ENCODE data around the gene OPCML. TPM values are rescaled to one million over a fixed set of nuclear protein-coding genes. Genes with fewer than 3 reads are reported as not detected.

OPCML gene
- total RNA-seq, 1 experiment from 2014 or later = 0.58 TPM

- Histone ChIP-seq H3K4me3 (no peak overlapping the region), H3K4me1 (replicated peaks) (peaks cover 19% of the 10 kb centered on the region), H3K27me3 (replicated peaks) (no peaks in the 10 kb centered on the region), H3K36me3 (no peaks in the 10 kb centered on the region), H3K9me3 (replicated peaks) (no peaks in the 10 kb centered on the region), H3K27ac (peak overlapping the region; percentile 61)
- peak; percentile 52 to 61 for DNase-seq (ENCODE audit: low read depth in 1 of 2, low spot score in 2 of 2)
These were observed 544.4 kb downstream of the OPCML start for GRCh38 chr11:132987936-132988335.

GRCh38 chr11:132983641-132983978, 548.7 kb downstream of the OPCML start:
- no peaks in the 10 kb centered on the region for H3K9me3 ChIP-seq (replicated peaks)
- H3K36me3 ChIP-seq = no peaks in the 10 kb centered on the region
- H3K27me3 ChIP-seq (replicated peaks) = no peaks in the 10 kb centered on the region
- no peak overlapping the region for H3K4me3 ChIP-seq
- H3K4me1 ChIP-seq (replicated peaks) = peaks cover 15% of the 10 kb centered on the region
- DNase-seq (ENCODE audit: low read depth in 1 of 2, low spot score in 2 of 2) = no peak
- no peak overlapping the region for H3K27ac ChIP-seq

DNA sequence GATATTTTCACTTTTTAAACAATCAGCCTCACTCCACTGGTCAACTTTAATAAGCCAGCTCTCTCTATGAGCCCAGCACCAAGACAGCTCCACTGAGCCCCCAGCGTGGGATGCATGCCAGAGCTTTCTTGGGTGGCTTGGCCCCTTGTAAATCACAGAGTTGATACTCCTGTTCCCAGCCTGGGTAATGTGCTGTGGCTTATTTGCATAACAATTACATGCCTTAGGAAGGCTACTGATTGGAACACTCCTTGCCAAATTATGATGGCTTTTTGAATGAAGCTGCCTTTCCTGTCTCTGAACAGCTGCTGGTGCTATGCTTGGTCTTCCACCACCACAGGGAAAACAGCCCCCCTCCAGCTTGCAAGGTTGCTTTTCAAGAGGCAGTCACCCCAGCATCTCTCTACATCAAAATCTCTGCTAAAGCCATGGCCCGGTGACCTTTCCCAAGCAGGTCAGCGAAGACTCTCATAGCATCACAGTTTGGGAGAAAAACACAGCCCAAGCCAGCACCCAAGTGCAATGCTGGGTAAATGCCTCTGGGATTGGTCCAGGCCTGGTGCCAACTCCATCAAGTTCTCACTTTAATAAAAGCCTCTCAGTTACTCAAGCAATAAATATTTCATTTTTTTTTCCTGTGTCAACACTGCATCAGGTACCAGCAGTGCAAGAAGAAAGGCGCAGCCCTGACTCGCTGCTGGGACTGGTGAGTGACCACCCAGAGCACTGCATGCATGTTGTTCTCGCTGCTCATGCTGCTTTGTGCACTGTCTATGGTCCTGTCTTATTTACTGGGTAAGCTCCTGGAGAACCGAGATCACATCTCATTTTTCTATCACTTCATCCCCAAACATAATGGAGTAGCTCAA, 549.3 kb downstream of the OPCML start:
- H3K27me3 ChIP-seq (replicated peaks) = no peaks in the 10 kb centered on the region
- no peak for DNase-seq (ENCODE audit: low read depth in 1 of 2, low spot score in 2 of 2)
- H3K27ac ChIP-seq = no peak overlapping the region
- no peaks in the 10 kb centered on the region for H3K36me3 ChIP-seq
- H3K4me3 ChIP-seq = no peak overlapping the region
- peaks cover 9% of the 10 kb centered on the region for H3K4me1 ChIP-seq (replicated peaks)
- H3K9me3 ChIP-seq (replicated peaks) = no peaks in the 10 kb centered on the region

- H3K4me3 ChIP-seq = no peak overlapping the region
- no peaks in the 10 kb centered on the region for H3K36me3 ChIP-seq
- no peaks in the 10 kb centered on the region for H3K9me3 ChIP-seq (replicated peaks)
- H3K4me1 ChIP-seq (replicated peaks) = no peaks in the 10 kb centered on the region
- H3K27ac ChIP-seq = no peak overlapping the region
- DNase-seq (ENCODE audit: low read depth in 1 of 2, low spot score in 2 of 2) = no peak
- H3K27me3 ChIP-seq (replicated peaks) = no peaks in the 10 kb centered on the region
These were observed 551.0 kb downstream of the OPCML start for GRCh38 chr11:132981131-132981956.

GRCh38 chr11:132980670-132981069, 551.6 kb downstream of the OPCML start:
- Histone ChIP-seq H3K4me3 (no peak overlapping the region), H3K4me1 (replicated peaks) (no peaks in the 10 kb centered on the region), H3K27me3 (replicated peaks) (no peaks in the 10 kb centered on the region), H3K9me3 (replicated peaks) (no peaks in the 10 kb centered on the region), H3K36me3 (no peaks in the 10 kb centered on the region), H3K27ac (no peak overlapping the region)
- no peak for DNase-seq (ENCODE audit: low read depth in 1 of 2, low spot score in 2 of 2)

DNA sequence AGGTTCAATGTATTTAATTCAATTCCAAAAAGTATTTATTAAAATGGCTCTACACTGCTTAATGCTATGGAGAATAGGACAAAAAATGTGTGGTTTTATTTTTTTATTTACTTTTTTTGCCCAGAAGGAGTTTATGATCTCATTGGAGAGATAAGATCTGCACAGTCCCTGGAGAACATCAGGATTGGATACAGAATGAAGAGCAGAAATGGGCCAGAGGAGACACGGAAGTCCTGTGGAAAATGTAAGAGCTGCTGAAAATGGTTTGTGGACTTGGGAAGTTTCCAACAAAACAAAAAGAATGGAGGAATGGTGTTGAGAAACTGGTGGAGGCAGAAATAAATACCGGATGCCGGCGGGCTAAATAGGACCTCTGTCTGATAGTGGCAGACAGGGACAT, 554.6 kb downstream of the OPCML start:
- H3K4me3 ChIP-seq = no peak overlapping the region
- DNase-seq (ENCODE audit: low read depth in 1 of 2, low spot score in 2 of 2) = no peak
- no peaks in the 10 kb centered on the region for H3K27me3 ChIP-seq (replicated peaks)
- H3K36me3 ChIP-seq = no peaks in the 10 kb centered on the region
- no peaks in the 10 kb centered on the region for H3K4me1 ChIP-seq (replicated peaks)
- no peak overlapping the region for H3K27ac ChIP-seq
- no peaks in the 10 kb centered on the region for H3K9me3 ChIP-seq (replicated peaks)

DNA sequence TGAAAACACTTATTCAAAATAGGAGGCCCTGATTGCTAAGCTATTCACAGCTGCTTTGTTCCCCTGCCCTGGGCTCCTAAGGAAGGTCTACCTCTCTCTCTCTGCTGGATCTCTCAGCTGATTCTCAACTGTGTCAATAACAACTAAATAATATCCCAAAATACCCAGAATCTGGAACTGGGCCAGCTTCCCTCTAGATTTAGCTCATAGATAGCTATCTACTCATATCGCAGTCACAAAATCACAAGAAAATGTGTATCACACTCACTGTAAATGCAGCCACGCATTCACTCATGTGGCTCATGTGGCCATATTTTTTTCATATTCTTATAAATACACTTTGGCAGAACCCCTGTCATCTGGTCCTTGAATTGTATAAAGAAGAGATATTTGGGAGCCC, 555.1 kb downstream of the OPCML start:
- Histone ChIP-seq H3K9me3 (replicated peaks) (no peaks in the 10 kb centered on the region), H3K4me1 (replicated peaks) (no peaks in the 10 kb centered on the region)

DNA sequence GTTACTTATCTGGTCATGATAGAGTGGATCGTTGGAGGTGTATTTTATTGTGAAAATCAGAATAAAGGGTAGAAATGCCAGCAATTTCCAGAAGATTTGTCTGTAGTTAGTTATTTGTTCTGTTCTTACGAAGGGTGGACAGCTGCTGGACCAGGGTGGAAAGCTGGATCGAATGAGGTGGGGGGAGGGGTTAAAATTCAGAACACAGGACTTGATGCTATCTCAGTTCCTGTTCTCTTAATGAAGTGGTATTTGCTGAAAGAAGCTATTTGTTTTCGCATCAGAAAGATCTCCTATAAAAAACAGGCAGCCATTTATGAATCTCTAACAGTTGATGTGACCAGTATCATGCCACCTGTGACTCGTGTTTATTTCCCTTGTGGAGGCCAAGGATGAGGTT, 556.2 kb downstream of the OPCML start:
- Histone ChIP-seq H3K27ac (no peak overlapping the region), H3K27me3 (replicated peaks) (no peaks in the 10 kb centered on the region), H3K9me3 (replicated peaks) (no peaks in the 10 kb centered on the region), H3K4me1 (replicated peaks) (no peaks in the 10 kb centered on the region), H3K4me3 (no peak overlapping the region), H3K36me3 (no peaks in the 10 kb centered on the region)
- DNase-seq (ENCODE audit: low read depth in 1 of 2, low spot score in 2 of 2) = no peak

More for the DNA sequence above, 555.1 kb downstream of the OPCML start:
- Histone ChIP-seq H3K4me3 (no peak overlapping the region), H3K27ac (no peak overlapping the region), H3K36me3 (no peaks in the 10 kb centered on the region), H3K27me3 (replicated peaks) (no peaks in the 10 kb centered on the region)
- DNase-seq (ENCODE audit: low read depth in 1 of 2, low spot score in 2 of 2) = no peak

DNA sequence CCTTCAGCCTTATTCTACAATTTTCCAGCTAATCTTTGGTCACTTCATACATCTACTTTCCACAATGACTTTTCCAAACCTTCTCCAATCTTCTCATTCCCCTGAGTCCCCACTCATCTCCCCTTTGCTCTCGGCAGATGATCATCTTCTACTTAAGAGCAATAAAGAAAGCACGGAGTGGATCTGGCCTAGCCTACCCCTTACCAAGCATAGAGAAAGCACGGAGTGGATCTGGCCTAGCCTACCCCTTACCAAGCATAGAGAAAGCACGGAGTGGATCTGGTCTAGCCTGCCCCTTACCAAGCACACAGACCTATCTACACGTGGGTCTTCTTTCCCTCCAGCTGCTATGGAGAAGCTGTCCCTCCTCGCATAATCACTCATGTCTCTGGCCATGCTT, 558.6 kb downstream of the OPCML start:
- Histone ChIP-seq H3K27me3 (replicated peaks) (no peaks in the 10 kb centered on the region), H3K9me3 (replicated peaks) (no peaks in the 10 kb centered on the region), H3K27ac (no peak overlapping the region), H3K4me3 (no peak overlapping the region), H3K36me3 (no peaks in the 10 kb centered on the region), H3K4me1 (replicated peaks) (no peaks in the 10 kb centered on the region)
- DNase-seq (ENCODE audit: low read depth in 1 of 2, low spot score in 2 of 2) = no peak

GRCh38 chr11:132972565-132972964, 559.7 kb downstream of the OPCML start:
- no peak for DNase-seq (ENCODE audit: low read depth in 1 of 2, low spot score in 2 of 2)
- Histone ChIP-seq H3K9me3 (replicated peaks) (no peaks in the 10 kb centered on the region), H3K27me3 (replicated peaks) (no peaks in the 10 kb centered on the region), H3K36me3 (no peaks in the 10 kb centered on the region), H3K27ac (no peak overlapping the region), H3K4me3 (no peak overlapping the region), H3K4me1 (replicated peaks) (no peaks in the 10 kb centered on the region)

DNA sequence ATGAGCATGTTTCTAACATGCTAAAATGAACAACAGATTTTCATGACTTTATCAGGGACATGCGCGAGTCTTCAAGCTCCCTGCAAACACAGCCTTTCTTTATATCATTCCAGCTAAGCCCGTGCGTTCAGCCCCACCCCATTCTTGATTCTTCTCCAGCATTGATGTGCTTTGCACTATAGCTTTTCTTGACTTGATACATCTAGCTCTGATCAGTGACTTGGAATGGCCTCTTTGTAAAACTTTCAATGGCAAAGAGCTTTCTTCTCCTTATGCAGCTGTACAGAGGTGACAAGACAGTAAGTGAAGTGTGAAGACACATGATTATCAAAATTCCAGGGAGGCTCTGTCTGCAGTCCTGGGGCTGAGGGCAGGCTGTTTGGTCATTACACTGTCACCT, 561.0 kb downstream of the OPCML start:
- no peaks in the 10 kb centered on the region for H3K36me3 ChIP-seq
- H3K27ac ChIP-seq = no peak overlapping the region
- H3K4me3 ChIP-seq = no peak overlapping the region
- no peaks in the 10 kb centered on the region for H3K27me3 ChIP-seq (replicated peaks)
- H3K4me1 ChIP-seq (replicated peaks) = no peaks in the 10 kb centered on the region
- H3K9me3 ChIP-seq (replicated peaks) = no peaks in the 10 kb centered on the region
- no peak for DNase-seq (ENCODE audit: low read depth in 1 of 2, low spot score in 2 of 2)

DNA sequence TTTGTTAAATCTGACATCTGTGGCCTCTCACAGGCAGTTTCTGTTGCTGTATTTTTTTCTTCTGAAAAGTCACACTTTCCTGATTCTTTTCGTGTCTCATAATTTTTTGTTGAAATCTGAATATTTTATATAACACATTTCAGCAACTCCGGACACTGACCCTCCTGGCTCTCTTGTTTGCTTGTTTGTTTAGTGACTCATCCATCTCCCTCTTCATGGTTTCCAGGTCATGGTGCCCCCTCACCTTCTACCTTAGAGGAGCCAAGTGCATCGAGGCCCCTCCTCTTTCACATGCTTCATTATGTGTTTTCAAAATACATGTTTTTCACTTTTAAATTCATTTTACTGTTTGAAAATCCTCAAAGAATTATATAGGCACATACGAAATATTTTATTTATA, 562.4 kb downstream of the OPCML start:
- no peaks in the 10 kb centered on the region for H3K27me3 ChIP-seq (replicated peaks)
- no peak overlapping the region for H3K4me3 ChIP-seq
- H3K36me3 ChIP-seq = no peaks in the 10 kb centered on the region
- DNase-seq (ENCODE audit: low read depth in 1 of 2, low spot score in 2 of 2) = no peak
- H3K9me3 ChIP-seq (replicated peaks) = no peaks in the 10 kb centered on the region
- no peak overlapping the region for H3K27ac ChIP-seq
- H3K4me1 ChIP-seq (replicated peaks) = no peaks in the 10 kb centered on the region

- DNase-seq (ENCODE audit: low read depth in 1 of 2, low spot score in 2 of 2) = peak; percentile 65 to 68
- Histone ChIP-seq H3K27me3 (replicated peaks) (no peaks in the 10 kb centered on the region), H3K9me3 (replicated peaks) (no peaks in the 10 kb centered on the region), H3K36me3 (no peaks in the 10 kb centered on the region), H3K4me3 (no peak overlapping the region), H3K27ac (peak overlapping the region; percentile 19; the same call in 1 of the 2 replicates), H3K4me1 (replicated peaks) (peaks cover 12% of the 10 kb centered on the region)
These were observed 570.3 kb downstream of the OPCML start for GRCh38 chr11:132962041-132962440.

GRCh38 chr11:132961453-132961852, 570.8 kb downstream of the OPCML start:
- Histone ChIP-seq H3K9me3 (replicated peaks) (no peaks in the 10 kb centered on the region), H3K27ac (no peak overlapping the region), H3K4me1 (replicated peaks) (peaks cover 12% of the 10 kb centered on the region), H3K27me3 (replicated peaks) (no peaks in the 10 kb centered on the region), H3K36me3 (no peaks in the 10 kb centered on the region), H3K4me3 (no peak overlapping the region)
- no peak for DNase-seq (ENCODE audit: low read depth in 1 of 2, low spot score in 2 of 2)
